ENCODE data around the gene DHX36. TPM values are rescaled to one million over a fixed set of nuclear protein-coding genes. Genes with fewer than 3 reads are reported as not detected.

Gene DHX36
- total RNA-seq, 2 experiments from 2014 or later: 128 TPM

GRCh38 chr3:154240235-154240634 lies 84.1 kb downstream of the DHX36 start:
- ATAC-seq (ENCODE audit: poor library complexity) (no peak), DNase-seq (no peak)
- CTCF ChIA-PET: no interaction called here
- Mint-ChIP-seq H3K9me3 (no peaks in the 10 kb centered on the region), H3K36me3 (ENCODE audit: low read depth) (no peaks in the 10 kb centered on the region), H3K27me3 (peaks cover 4% of the 10 kb centered on the region), H3K4me3 (no peak overlapping the region), H3K27ac (no peak overlapping the region), H3K4me1 (ENCODE audit: low read depth) (no peaks in the 10 kb centered on the region)
- H3K36me3 ChIP-seq (ENCODE audit: insufficient read depth, low read length): no peaks in the 10 kb centered on the region
- H3K27ac ChIP-seq (ENCODE audit: low read depth in 1 of 2, low read length in 2 of 2): no peak overlapping the region
- no peaks in the 10 kb centered on the region for H3K9me3 ChIP-seq (ENCODE audit: control insufficient read depth in 1 of 2, insufficient read depth in 1 of 2, low read length in 2 of 2)
- no peak for TF ChIP-seq CTCF (IDR thresholded peaks at IDR 0.05)
- no peaks in the 10 kb centered on the region for H3K27me3 ChIP-seq (ENCODE audit: control insufficient read depth in 1 of 2, insufficient read depth in 2 of 2, low read length in 2 of 2)
- POLR2A ChIA-PET: no interaction called here
- H3K4me3 ChIP-seq (ENCODE audit: low read length): no peak overlapping the region
- H3K4me1 ChIP-seq (ENCODE audit: insufficient read depth, low read length): no peaks in the 10 kb centered on the region
- intact Hi-C loops (cut with DNase I, micrococcal nuclease): no loop called here

- no peaks in the 10 kb centered on the region for H3K9me3 Mint-ChIP-seq
- no peak for ATAC-seq (ENCODE audit: poor library complexity)
- intact Hi-C loops (cut with DNase I, micrococcal nuclease): no loop called here
Observed at GRCh38 chr3:154236331-154236730, 88.0 kb downstream of the DHX36 start.

GRCh38 chr3:154235330-154235729 lies 89.0 kb downstream of the DHX36 start:
- no peak for DNase-seq
- ChIA-PET CTCF (interaction anchor here (0.6 kb wide), 1 partner anchor 1189 kb away, joined by 4 read pairs; no protein-coding TSS in a partner anchor), POLR2A (no interaction called here)
- Histone ChIP-seq H3K27me3 (ENCODE audit: control insufficient read depth in 1 of 2, insufficient read depth in 2 of 2, low read length in 2 of 2) (peaks cover 0 to 7% of the 10 kb centered on the region in 2 experiments), H3K4me1 (ENCODE audit: insufficient read depth, low read length) (no peaks in the 10 kb centered on the region), H3K9me3 (ENCODE audit: control insufficient read depth in 1 of 2, insufficient read depth in 1 of 2, low read length in 2 of 2) (no peaks in the 10 kb centered on the region), H3K4me3 (ENCODE audit: low read length) (no peak overlapping the region), H3K27ac (ENCODE audit: low read depth in 1 of 2, low read length in 2 of 2) (no peak overlapping the region), H3K36me3 (ENCODE audit: insufficient read depth, low read length) (no peaks in the 10 kb centered on the region)
- Mint-ChIP-seq H3K36me3 (ENCODE audit: low read depth) (no peaks in the 10 kb centered on the region), H3K9me3 (no peaks in the 10 kb centered on the region), H3K27me3 (peaks cover 28% of the 10 kb centered on the region), H3K4me1 (ENCODE audit: low read depth) (no peaks in the 10 kb centered on the region), H3K4me3 (no peak overlapping the region), H3K27ac (no peak overlapping the region)
- no peak for ATAC-seq (ENCODE audit: poor library complexity)
- no peak for TF ChIP-seq CTCF (IDR thresholded peaks at IDR 0.05)
- intact Hi-C loops (cut with DNase I, micrococcal nuclease): no loop called here

More at GRCh38 chr3:154236331-154236730, 88.0 kb downstream of the DHX36 start:
- no peaks in the 10 kb centered on the region for H3K36me3 Mint-ChIP-seq (ENCODE audit: low read depth)
- ChIA-PET POLR2A (no interaction called here), CTCF (no interaction called here)
- Histone ChIP-seq H3K36me3 (ENCODE audit: insufficient read depth, low read length) (no peaks in the 10 kb centered on the region), H3K27ac (ENCODE audit: low read depth in 1 of 2, low read length in 2 of 2) (no peak overlapping the region), H3K4me1 (ENCODE audit: insufficient read depth, low read length) (no peaks in the 10 kb centered on the region), H3K9me3 (ENCODE audit: control insufficient read depth in 1 of 2, insufficient read depth in 1 of 2, low read length in 2 of 2) (no peaks in the 10 kb centered on the region), H3K27me3 (ENCODE audit: control insufficient read depth in 1 of 2, insufficient read depth in 2 of 2, low read length in 2 of 2) (peaks cover 0 to 4% of the 10 kb centered on the region in 2 experiments), H3K4me3 (ENCODE audit: low read length) (no peak overlapping the region)
- no peaks in the 10 kb centered on the region for H3K4me1 Mint-ChIP-seq (ENCODE audit: low read depth)
- peaks cover 25% of the 10 kb centered on the region for H3K27me3 Mint-ChIP-seq
- H3K27ac Mint-ChIP-seq: no peak overlapping the region
- no peak for TF ChIP-seq CTCF (IDR thresholded peaks at IDR 0.05)
- no peak overlapping the region for H3K4me3 Mint-ChIP-seq
- no peak for DNase-seq
